SU-DHL-6 (cell line): ENCODE data around the gene ANKRD13B.
A peak's percentile ranks its signal among the peaks of the same experiment; 100 is the strongest.

ENCODE experiments used
- H2AFZ ChIP-seq: fragments of 200-600 bp; sonication (generic); 2 replicates; pipeline ENCODE4 v1.6.1; 2014; ENCODE audit warnings: low read depth, mild to moderate bottlenecking, moderate library complexity, mixed read lengths, antibody characterized with exemption, low read length; ENCODE audit not compliant: severe bottlenecking
- H3F3A ChIP-seq: fragments of 200-600 bp; shearing (Covaris generic); 2 replicates; pipeline ENCODE4 v1.6.0; 2016; ENCODE audit warnings: antibody characterized with exemption, mild to moderate bottlenecking; ENCODE audit not compliant: insufficient read depth
- H3K27ac ChIP-seq: fragments of 200-600 bp; sonication (generic); 2 replicates; pipeline ENCODE4 v1.5.1; 2016; ENCODE audit warnings: low read depth, mild to moderate bottlenecking, low read length, moderate library complexity, mixed read lengths
- H3K27me3 ChIP-seq: fragments of 200-600 bp; sonication (generic), shearing (Covaris generic); 2 replicates; pipeline ENCODE4 v1.6.0; 2014; ENCODE audit warnings: mild to moderate bottlenecking, low read length
- H3K36me3 ChIP-seq: fragments of 200-600 bp; sonication (generic); 2 replicates; pipeline ENCODE4 v1.6.1; 2014; ENCODE audit warnings: mild to moderate bottlenecking, low read length, mixed read lengths
- H3K4me2 ChIP-seq: fragments of 300-600, 200-600 bp; shearing (Covaris generic), sonication (generic); 2 replicates; pipeline ENCODE4 v1.6.0; 2014; ENCODE audit warnings: low read length, low read depth, mild to moderate bottlenecking; ENCODE audit not compliant: poor library complexity, severe bottlenecking
- H3K4me3 ChIP-seq: fragments of 200-600 bp; sonication (generic); 2 replicates; pipeline ENCODE4 v1.5.1; 2014; ENCODE audit warnings: antibody characterized with exemption, low read length, mild to moderate bottlenecking, mixed read lengths; ENCODE audit not compliant: insufficient read depth, poor library complexity, severe bottlenecking
- H3K79me2 ChIP-seq: fragments of 200-600 bp; sonication (generic); 2 replicates; pipeline ENCODE4 v1.6.1; 2014; ENCODE audit warnings: mild to moderate bottlenecking, low read length, moderate library complexity; ENCODE audit not compliant: insufficient read depth
- H3K9ac ChIP-seq: fragments of 200-600 bp; sonication (generic); 2 replicates; pipeline ENCODE4 v1.7.0; 2014; ENCODE audit warnings: mild to moderate bottlenecking, low read length
- H3K9me2 ChIP-seq: fragments of 200-600 bp; sonication (generic); replicated peaks from 2 replicates; pipeline ENCODE4 v1.6.1; 2014; ENCODE audit warnings: low read length; ENCODE audit not compliant: insufficient read depth
- H3K9me3 ChIP-seq: fragments of 200-600 bp; sonication (generic); 2 replicates; pipeline ENCODE4 v1.6.1; 2014; ENCODE audit warnings: low read length, mixed read lengths; ENCODE audit not compliant: insufficient read depth
- H4K20me1 ChIP-seq: fragments of 200-600 bp; sonication (generic); 2 replicates; pipeline ENCODE4 v1.6.1; 2014; ENCODE audit warnings: low read depth, mild to moderate bottlenecking, antibody characterized with exemption, low read length, moderate library complexity, mixed read lengths
- CTCF ChIP-seq: fragments of 200-600 bp; sonication (generic); IDR thresholded peaks from one replicate; pipeline ENCODE4 v1.5.1; 2017; ENCODE audit warnings: antibody characterized with exemption, mild to moderate bottlenecking, low read length, moderate library complexity; ENCODE audit not compliant: insufficient read depth, poor library complexity, severe bottlenecking
- EZH2phosphoT487 ChIP-seq: fragments of 200-600 bp; sonication (generic), shearing (Covaris generic); conservative IDR thresholded peaks from 2 replicates; pipeline ENCODE4 v1.6.1; 2018; ENCODE audit warnings: mild to moderate bottlenecking, antibody characterized with exemption, low read length, moderate library complexity, mixed read lengths

The ANKRD13B gene

GRCh38 chr17:29567304-29567553 lies 25.7 kb upstream of the ANKRD13B start:
- H3K9me3 ChIP-seq, result no peaks in the 10 kb centered on the region
- no peaks in the 10 kb centered on the region for H3K9me2 ChIP-seq
- H3K4me3 ChIP-seq, result peak overlapping the region; percentile 78
- no peaks in the 10 kb centered on the region for H3K27me3 ChIP-seq
- H3K36me3 ChIP-seq, result no peaks in the 10 kb centered on the region
- H4K20me1 ChIP-seq, result no peaks in the 10 kb centered on the region
- peak overlapping the region; percentile 81 for H3K27ac ChIP-seq
- peak overlapping the region; percentile 65 for H3K4me2 ChIP-seq
- H3K79me2 ChIP-seq, result peaks cover 14% of the 10 kb centered on the region
- H3F3A ChIP-seq, result 0 out of 2 replicates have a peak, but pooled peaks cover 4% of the 10 kb centered on the region
- H3K9ac ChIP-seq, result peak overlapping the region; percentile 90
- TF ChIP-seq CTCF, result no peak
- H2AFZ ChIP-seq, result peak overlapping the region; percentile 39

GRCh38 chr17:29567554-29568330 lies 25.2 kb upstream of the ANKRD13B start:
- peak overlapping the region; percentile 78 for H3K4me3 ChIP-seq
- H2AFZ ChIP-seq, result peak overlapping the region; percentile 52
- peak overlapping the region; percentile 81 for H3K27ac ChIP-seq
- H4K20me1 ChIP-seq, result no peaks in the 10 kb centered on the region
- H3K9me2 ChIP-seq, result no peaks in the 10 kb centered on the region
- H3K27me3 ChIP-seq, result no peaks in the 10 kb centered on the region
- 0 out of 2 replicates have a peak, but pooled peaks cover 4% of the 10 kb centered on the region for H3F3A ChIP-seq
- H3K9ac ChIP-seq, result peak overlapping the region; percentile 90
- H3K79me2 ChIP-seq, result peaks cover 14% of the 10 kb centered on the region
- TF ChIP-seq EZH2phosphoT487 (no peak), CTCF (peak; percentile 14)
- peak overlapping the region; percentile 65 for H3K4me2 ChIP-seq
- H3K36me3 ChIP-seq, result no peaks in the 10 kb centered on the region
- no peaks in the 10 kb centered on the region for H3K9me3 ChIP-seq

- Histone ChIP-seq H3K4me3 (peak within 1 kb of the TSS; percentile 78), H3K4me2 (peak within 1 kb of the TSS; percentile 75), H3K79me2 (peaks cover 14% of the 10 kb centered on the region), H3K36me3 (no peaks in the 10 kb centered on the region), H3K27me3 (no peaks in the 10 kb centered on the region), H3K9me3 (no peaks in the 10 kb centered on the region), H2AFZ (peak within 1 kb of the TSS; percentile 91), H4K20me1 (no peaks in the 10 kb centered on the region), H3K9ac (peak within 1 kb of the TSS; percentile 90), H3K27ac (peak within 1 kb of the TSS; percentile 81), H3F3A (0 out of 2 replicates have a peak, but pooled peaks cover 4% of the 10 kb centered on the region), H3K9me2 (no peaks in the 10 kb centered on the region)
- TF ChIP-seq EZH2phosphoT487 (no peak), CTCF (no peak)
These were observed 24.3 kb upstream of the ANKRD13B start, which contains the start of gene TP53I13 for GRCh38 chr17:29568331-29569244. TSS of gene TP53I13 (plus strand) at chr17:29568701. CDS start at chr17:29568759, 58 bp downstream.
